Measurements from ENCODE around the gene GALK1.
"Not testable (repeated sequence)": the region's sequence is repeated elsewhere in the genome, so short reads cannot be mapped to it uniquely, and the experiment has no call there.

Gene GALK1

GRCh38 chr17:75764711-75765421 is at the start of gene GALK1:
Gene GALK1, minus strand, starts transcription at chr17:75765192. Its CDS starts 56 bp downstream, at chr17:75765136.
- DNase-seq (ENCODE audit: low read depth in 2 of 2) = peak; percentile 55 to 60

DNA sequence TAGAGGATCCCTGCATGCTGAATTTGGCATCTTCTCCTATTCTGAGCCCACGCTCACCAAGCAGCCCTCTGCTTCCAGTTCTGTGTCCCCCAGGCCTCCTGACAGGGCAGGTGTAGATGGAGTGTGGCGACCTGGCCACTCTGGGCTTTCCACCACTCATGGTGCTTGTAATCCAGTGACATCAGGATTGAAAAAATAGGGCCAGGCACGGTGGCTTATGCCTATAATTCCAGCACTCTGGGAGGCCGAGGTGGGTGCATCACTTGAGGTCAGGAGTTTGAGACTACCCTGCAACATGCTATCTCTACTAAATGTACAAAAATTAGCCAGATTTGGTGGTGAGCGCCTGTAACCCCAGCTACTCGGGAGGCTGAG is 49.0 kb upstream of the GALK1 start:
- DNase-seq (ENCODE audit: low read depth in 2 of 2) = no peak

- DNase-seq (ENCODE audit: low read depth in 2 of 2) = no peak
Measured at GRCh38 chr17:75813081-75814020, 48.4 kb upstream of the GALK1 start.

DNA sequence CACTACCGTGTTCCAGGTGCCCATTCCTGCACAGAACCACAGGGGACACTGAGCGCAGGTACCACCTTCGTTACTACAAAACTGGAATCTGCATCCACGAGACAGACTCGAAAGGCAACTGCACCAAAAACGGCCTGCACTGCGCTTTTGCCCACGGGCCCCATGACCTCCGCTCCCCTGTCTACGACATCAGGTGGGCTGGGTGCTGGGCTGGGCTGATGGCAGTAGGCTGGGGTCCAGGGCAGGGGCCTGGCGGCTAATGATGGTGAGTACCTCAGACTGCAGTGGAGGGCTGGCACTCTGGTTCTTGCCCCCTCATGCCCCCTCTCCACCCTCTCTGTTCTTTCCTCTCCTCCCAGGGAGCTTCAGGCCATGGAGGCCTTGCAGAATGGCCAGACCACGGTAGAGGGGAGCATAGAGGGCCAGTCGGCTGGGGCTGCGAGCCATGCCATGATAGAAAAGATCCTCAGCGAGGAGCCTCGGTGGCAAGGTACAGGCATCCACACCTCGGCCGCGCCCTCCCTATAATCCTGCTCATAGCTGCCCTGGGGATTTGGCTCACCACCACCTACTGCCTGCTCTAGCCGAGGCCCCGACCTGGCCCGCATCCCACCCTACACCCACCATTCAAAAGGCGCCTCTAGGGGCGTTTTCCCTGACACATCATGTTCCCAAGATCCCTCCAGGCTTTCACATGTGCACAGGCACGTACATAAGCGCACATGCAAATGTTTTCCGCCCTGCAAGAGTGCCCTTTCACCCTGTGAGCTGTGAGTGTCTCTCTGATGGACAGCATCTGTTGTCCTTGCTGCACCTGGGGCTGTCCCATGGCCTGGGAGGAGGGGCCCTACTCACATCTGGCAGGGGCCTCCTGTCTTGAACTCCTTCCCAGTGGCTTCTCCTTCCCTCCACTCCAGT is 47.4 kb upstream of the GALK1 start:
- DNase-seq (ENCODE audit: low read depth in 2 of 2) = no peak

DNA sequence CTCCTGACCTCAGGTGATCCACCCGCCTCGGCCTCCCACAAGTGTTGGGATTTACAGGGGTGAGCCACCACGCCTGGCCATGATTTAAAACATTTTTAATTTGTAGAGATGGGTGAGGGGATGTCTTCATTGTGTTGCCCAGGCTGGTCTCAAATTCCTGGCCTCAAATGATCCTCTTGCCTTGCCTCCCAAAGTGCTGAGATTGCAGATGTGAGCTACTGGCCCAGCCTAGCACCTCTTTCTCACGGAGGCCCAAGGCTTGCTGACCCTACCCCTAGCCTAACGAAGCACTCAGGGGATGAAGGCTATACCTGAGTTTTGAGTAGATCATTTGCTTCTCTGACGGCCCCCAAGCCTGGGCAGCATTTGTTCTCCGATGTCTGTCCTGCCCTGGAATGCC is 46.2 kb upstream of the GALK1 start:
- no peak for DNase-seq (ENCODE audit: low read depth in 2 of 2)

DNA sequence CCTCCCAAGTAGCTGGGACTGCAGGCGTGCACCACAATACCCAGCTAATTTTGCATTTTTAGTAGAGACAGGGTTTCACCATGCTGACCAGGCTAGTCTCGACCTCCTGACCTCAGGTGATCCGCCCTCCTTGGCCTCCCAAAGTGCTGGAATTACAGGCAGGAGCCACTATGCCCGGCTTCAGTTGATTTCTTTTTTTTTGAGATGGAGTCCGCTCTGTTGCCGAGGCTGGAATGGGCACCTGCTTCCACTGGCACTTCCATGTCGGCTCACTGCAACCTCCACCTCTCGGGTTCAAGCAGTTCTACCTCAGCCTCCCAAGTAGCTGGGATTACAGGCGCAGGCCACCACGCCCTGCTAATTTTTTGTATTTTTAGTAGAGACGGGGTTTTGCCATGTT is 45.8 kb upstream of the GALK1 start:
- DNase-seq (ENCODE audit: low read depth in 2 of 2) = not testable (repeated sequence)

GRCh38 chr17:75810216-75810615 is 45.2 kb upstream of the GALK1 start:
- DNase-seq (ENCODE audit: low read depth in 2 of 2) = no peak

DNA sequence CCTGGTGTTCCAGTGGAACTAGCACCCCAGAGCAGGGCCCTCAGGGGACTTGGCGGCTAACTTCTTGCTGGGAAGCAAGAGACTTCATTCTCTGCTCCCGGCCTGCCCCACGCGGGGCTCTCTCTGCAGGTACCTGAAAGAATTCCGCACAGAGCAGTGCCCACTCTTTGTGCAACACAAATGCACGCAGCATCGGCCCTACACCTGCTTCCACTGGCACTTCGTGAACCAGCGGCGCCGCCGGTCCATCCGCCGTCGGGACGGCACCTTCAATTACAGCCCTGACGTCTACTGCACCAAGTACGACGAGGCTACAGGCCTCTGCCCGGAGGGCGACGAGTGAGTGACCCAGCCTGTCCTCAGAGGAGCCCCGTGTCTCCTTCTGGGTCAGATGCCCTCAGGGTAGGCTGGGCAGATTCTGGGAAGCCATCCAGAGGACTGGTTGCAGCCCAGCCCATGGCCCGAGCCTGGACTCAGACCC is 44.7 kb upstream of the GALK1 start:
- DNase-seq (ENCODE audit: low read depth in 2 of 2) = no peak

GRCh38 chr17:75808905-75809621 is 44.1 kb upstream of the GALK1 start:
- no peak for DNase-seq (ENCODE audit: low read depth in 2 of 2)

DNA sequence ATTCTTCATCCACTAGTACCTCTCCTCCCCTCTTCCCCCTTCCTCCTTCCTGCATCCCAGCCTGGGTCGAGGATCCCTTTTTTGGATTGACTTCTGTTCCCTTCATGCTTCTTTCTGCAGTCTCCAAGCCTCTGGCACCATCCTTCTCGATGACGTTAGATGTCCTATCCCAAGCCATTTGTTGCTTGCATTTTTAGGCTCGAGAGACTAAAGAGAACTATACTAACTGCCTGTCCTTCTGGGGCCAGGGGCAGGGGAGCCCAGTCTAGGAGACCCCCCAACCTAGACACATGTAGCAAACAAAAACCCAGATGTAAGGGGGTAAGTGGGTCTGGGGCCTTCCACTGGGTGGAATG is 43.5 kb upstream of the GALK1 start:
- no peak for DNase-seq (ENCODE audit: low read depth in 2 of 2)

DNA sequence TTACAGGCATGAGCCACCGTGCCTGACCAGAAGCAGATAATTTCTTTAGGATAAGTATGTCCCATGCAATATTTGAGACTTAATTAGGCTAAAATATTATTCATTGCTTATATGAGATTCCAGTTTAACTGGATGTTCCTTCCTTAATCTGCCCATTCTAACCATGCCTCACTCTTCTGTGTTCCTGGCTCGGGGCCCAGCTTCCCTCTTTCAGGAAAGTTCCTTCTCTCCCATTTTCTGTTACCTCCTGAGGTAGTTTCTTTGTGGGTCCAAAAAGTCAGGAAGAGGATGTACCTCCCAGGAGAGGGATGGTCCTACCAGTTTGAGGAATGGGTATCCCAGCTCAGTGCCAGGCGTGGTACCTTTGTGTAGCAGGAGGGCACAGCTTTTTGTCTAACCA is 42.9 kb upstream of the GALK1 start:
- DNase-seq (ENCODE audit: low read depth in 2 of 2) = no peak

- no peak for DNase-seq (ENCODE audit: low read depth in 2 of 2)
Measured at GRCh38 chr17:75806822-75807500, 42.0 kb upstream of the GALK1 start.

- DNase-seq (ENCODE audit: low read depth in 2 of 2) = no peak
Measured at GRCh38 chr17:75803883-75804282, 38.9 kb upstream of the GALK1 start.

DNA sequence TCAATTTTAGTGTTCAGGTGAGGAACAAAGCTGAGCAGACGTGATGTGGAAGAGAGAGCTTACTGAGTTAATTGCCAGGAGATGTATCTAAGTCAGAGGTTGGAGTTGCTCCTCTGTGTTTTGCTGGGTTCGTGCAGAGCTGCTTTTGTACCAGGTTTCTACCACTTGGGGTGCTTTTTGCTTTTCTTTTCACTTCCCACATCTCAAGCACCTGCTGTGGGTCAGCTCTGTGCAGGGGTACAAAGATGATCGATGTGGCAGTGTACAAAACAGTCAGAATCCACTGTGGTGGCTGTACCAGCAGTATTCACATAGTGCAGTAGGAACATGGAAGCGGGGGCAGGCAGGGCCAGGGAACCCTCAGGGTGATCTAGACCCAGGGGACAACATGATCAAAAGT is 34.4 kb upstream of the GALK1 start:
- no peak for DNase-seq (ENCODE audit: low read depth in 2 of 2)

DNA sequence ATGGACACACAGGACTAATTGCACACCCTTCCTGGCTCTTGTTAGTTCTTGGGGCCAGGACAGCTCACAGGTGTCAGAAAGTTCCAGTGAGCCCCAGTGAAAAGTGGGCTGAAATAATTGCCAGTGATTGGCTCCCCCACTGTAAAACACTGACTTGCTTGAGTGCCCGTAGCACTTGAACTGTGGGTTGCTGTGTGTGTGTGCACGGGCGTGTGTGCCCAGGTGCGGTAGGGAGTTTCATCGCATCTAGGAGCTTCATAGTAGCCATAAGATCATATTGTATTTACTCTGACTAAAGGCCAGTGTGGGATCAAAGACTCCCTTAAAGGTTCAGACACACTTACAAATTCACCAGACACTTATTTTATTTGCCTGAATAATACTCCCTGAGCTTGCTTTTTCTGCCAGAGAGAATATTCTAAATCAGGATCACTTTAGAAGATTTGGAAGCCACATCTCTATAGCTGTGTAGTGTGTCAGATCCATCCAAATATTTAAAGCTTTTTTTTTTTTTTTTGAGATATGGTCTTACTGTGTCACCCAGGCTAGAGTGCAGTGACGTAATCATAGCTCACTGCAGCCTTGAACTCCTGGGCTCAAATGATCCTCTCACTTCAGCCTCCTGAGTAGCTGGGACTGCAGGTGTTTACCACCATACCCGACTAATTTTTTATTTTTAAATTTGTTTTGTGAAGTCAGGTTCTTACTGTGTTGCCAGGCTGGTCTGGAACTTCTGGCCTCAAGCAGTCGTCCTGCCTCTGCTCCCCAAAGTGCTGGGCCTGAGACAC is 31.0 kb upstream of the GALK1 start:
- DNase-seq (ENCODE audit: low read depth in 2 of 2) = no peak

DNA sequence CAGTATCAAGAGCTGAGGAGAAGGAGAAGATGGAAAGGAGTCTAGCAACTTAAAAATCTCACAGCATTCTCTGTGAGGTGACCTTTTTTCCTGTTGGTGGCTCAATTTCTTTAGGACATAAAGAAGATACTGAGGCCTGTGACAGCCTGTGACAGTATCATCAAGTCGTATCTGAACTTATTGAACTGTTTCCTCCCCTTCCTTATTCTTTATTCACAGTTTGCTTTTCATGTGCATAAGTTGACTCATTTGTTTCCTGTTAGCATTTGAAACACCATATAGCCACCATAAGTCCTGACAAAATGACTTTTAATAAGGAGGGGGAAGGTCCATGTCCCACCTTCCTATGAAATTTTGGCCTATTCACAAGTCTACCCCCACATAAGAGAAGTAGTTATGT is 28.5 kb upstream of the GALK1 start:
- DNase-seq (ENCODE audit: low read depth in 2 of 2) = no peak

GRCh38 chr17:75791254-75791653 is 26.3 kb upstream of the GALK1 start:
- no peak for DNase-seq (ENCODE audit: low read depth in 2 of 2)

- peak; percentile 80 to 86 for DNase-seq (ENCODE audit: low read depth in 2 of 2)
Measured at GRCh38 chr17:75785016-75785890, 20.3 kb upstream of the GALK1 start.

DNA sequence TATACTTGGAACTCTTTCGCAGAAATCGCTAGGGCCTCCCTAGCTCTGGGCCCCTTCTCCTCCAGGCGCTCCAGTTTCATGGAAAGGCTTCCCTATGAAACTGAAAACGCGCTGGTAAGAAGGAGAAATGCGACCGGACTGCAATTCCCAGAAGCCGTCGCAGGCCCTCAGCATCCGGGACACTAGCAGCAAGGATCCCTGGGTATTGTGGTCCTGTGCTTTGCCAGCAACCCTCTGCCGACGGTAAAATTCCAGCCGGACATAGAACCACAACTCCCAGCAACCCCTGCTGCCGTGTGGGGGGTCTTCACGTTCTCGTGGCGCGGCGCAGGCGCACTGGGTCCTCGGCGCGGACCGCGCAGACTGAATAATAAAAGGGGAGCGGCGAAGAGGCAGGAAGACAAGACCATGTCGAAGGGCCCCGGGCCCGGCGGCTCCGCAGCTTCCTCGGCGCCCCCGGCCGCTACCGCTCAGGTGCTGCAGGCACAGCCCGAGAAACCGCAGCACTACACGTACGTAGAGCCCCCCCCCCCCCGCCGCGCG is 19.6 kb upstream of the GALK1 start, which contains the start of gene UNK:
UNK (plus strand) TSS at position 334 of the 543 bp plus-strand sequence; CDS start at position 409, 75 bp downstream.
- DNase-seq (ENCODE audit: low read depth in 2 of 2) = peak; percentile 91 to 92
